AG20443 (cell line): ENCODE measurements around the gene MSI2.

ENCODE experiments used
- DNase-seq: peaks from one replicate; pipeline ENCODE4 v3.0.0; 2012; ENCODE audit warnings: low spot score, mixed read lengths

MSI2 gene

DNA sequence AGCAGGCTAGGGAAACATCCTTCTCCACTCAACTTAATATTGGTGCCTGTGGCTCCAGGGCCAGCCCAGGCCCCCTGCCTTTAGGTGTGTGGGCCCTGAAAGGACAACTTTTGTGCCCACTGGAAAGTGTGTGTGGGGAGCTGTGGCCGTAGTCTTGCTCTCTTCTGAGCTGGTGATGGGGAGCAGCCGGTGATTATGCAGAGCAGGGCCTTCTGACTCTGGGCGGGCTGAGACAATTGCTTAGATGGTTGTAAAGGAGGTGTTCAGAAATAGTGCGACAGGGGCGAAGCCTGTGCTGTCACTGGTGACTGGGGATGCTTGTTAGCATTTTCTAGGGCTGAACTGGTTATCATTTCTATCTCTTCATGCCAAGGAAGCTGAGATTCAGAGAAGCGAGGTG, 62.6 kb downstream of the MSI2 start:
- DNase-seq, result no peak

DNA sequence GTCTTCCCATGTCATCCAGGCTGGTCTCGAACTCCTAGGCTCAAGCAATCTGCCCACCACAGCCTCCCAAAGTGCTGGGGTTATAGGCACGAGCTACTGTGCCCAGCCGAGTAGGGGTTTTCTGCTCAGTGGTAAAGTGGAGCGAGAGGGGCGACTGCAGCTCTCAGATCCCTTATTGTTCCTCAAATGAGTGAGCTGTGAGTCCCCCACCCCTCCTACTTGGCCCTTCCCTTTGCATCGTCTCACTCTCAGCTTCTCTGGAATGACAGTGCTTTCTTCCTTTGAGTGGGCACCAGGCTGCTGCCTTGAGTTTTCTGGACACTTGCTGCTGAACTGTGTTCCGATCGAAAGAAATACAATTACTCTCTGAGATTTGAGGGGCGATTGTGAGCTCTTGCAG, 63.5 kb downstream of the MSI2 start:
- DNase-seq, result no peak

DNA sequence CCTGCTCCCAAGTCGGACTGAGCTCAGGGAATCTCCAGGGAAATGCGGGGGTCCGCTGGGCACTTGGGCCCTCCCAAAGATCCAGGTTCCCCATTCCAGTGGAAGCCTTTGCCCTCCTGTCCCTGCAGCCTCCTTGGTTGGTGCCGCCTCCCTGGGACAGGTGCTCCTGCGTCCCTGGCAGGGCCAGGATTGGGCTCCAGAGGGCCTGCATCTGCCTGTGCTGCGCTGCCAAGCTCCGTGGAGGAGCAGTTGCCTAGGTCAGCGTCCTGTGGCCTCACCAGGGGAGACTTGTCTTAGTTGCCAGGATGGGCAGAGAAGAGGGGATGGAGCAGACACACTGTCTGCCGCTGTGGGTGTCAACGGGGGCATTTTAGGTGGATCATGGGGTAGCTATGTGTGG, 67.1 kb downstream of the MSI2 start:
- DNase-seq, result no peak

DNA sequence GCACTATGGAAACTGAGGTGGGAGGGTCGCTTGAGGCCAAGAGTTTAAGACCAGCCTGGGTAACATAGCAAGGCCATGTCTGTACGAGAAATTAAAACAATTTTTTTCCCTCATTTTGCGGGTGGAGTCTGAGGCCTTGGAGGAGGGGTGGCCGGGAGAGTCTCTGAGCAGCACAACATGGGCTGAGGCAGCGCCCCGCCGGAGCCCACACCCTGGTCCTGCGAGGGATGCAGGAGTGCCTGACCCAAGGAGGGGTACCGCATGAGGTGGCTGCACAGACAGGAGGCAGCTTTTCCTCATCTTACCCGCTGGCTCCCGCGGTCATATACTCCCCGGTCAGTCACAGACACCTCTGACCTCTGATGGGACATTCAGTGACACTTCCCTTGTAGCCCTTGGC, 67.7 kb downstream of the MSI2 start:
- no peak for DNase-seq

DNA sequence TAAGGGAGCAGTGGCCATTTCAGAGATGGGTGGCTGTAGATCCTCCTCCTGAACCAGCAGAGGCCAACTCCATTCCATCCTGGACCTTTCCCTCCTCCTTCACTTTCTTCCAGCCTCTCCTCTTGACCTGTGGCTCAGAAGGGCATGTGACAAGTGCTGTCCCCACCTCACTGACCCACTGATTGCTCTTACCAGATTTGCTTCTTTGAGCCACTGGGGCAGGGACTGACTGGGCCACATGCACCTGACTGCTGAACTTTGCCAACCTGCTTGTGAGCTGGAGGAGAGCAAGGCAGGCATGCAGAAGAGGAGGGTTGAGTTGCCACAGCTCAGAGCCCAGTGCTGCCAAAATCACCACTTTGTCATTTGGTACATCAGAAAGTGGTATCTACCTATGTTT, 68.3 kb downstream of the MSI2 start:
- no peak for DNase-seq

DNA sequence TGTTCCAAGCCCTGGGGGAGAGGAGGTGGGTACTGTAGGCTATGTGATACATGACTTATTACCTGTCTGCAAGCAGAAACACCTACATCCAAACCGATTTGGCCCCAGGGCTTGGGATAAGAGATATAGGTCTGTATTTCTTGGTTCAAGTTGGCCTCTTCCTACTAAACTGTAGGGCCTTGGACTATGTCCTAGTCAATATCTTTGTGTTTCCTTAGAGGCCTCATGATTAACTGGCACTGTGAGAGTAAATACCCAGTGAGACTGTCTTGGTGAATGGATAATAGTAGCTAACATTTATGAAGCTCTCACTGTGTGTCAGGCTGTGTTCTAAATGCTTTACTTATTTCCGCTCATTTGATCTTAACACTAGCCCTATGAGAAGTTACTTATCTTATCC, 70.0 kb downstream of the MSI2 start:
- no peak for DNase-seq

DNA sequence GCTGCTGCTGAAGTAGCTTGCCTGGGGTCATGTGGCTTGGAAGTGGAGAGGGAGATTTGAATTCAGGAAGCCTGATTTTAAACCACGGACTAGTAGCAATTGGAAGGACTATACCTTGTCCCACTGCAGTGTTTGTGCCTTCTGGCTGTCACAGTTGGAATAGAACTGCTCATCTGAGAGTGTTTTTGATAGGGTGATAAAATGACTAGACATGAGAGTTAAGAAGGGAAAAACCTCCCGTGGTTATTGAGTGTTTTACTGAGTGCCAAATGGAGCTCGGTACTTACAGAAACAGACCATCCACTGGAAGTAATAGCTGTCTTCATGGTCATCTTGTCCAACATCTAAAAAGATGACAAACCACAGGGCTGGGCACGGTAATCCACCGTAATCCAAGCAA, 70.4 kb downstream of the MSI2 start:
- no peak for DNase-seq

DNA sequence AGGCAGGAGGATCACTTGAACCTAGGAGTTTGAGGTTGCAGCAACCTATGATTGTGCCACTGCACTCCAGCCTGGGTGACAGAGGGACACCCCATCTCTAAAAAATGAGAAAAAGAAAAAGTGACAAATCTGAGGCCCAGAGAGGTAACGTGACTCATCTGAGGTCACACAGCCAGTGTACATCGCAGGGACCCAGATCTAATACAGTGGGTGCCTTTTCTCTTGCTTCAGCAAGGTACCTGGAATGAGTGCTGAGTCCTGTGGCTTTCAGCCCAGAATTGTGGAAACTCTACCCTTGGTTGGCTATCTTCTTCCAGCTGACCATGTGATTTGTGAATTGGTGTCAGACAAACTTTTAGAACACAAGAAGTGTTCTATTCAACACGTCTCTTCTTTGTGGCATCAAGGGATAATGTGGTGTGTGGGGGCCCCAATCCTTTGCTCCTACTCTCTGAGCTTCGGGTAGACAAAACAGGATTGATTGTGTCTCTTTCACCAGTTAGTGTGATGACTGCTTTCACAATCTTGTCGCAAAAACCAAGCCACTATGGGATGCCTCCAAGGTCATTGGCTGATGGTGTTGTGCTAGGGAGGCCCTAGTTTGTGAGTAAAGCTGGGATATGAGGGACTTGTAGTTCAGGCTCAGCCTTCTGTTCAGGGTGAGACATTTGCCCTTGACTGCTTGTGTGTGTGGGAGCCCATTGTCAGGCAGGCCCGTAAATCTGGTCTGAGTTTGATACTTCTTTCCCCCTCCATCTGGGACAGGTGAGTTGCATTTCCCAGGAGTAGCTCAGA, 71.0 kb downstream of the MSI2 start:
- DNase-seq, result no peak

DNA sequence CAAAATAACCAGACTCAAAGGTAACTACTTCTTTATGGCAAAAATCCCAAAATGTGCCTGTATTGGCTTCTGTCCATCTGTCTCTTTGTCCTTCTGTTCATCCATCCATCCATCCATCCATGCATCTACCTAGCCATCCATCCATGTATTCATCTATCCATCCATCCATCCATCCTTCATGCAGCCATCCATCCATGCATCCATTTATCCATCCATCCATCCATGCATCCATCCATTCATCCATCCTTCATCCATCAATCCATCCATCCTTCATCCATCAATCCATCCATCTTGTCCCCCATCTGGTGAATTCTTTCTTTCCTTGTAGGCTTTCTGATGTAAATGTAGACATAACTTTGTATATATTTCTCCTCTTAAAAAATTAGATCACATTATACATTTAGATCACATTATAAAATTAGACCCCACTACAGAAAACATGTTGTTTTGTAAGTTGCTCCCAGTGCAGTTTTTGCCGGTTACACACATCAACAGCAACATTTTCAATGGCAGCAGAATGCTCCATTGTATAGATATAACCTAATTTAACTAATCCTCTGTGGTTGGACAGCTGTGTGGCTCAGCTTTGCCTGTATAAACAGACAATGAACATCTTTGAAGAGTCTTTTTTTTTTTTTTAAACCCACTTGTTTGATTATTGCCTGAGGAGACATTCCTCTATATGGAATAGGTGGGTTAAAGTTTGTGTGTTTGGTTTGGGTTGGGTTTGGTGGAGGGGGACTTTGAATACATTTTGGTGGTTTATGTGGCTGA, 72.0 kb downstream of the MSI2 start:
- DNase-seq, result no peak

DNA sequence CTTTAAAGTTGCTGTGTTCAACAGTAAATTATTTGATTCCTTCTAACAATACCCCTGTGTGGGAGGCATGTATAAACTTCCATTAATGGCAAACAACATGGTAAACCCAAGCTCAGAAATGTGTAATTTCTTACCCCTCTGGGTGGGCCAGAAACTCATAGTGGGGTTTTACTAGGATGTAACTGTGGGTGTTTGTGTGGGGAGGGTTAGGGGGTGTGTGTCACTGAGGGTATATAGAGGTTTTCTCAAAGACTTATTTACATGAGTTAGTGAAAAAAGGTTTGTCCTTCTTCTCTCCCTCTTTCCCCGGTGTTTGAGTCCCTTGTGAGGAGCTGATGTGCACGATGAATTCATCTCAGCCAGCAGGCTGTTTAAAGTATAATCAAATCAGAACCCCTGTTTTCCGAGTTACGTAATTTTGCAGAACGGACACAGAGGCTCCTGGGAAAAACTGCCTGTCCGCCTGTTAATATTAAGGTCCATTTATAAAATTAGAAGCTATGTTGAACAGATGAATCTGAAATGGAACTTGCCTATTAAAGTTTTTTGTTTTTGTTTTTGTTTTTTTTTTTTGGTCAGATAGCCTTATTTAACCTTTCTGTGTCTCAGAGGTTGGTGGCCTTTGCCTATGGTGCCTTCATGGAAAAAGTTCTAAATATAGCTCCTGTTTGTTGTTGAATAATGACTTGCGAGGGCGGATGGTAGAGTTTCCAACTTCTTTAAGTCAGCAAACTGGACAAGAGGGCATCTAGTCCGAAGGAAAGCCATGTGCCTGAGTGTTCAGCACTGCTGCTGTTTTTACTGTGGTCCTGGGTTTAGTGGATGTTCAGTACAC, 73.3 kb downstream of the MSI2 start:
- no peak for DNase-seq

DNA sequence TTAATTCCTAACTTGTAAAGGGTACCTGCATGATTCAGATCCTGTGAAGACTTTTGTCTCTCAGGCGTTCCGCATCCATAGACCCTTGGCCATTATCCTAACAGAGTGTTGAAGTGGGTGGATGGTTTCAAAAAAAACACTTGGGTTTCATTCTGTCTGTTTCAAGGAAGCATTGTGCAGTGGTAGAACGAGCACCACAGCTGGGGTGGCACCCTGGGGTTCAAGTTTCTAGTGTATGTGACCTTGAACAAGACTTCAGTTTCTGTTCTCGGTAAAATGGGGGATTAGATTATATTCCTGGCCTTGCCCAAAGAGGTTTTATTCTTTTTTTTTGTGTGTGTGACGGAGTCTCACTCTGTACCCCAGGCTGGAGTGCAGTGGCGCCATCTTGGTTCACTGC, 74.3 kb downstream of the MSI2 start:
- DNase-seq, result no peak

DNA sequence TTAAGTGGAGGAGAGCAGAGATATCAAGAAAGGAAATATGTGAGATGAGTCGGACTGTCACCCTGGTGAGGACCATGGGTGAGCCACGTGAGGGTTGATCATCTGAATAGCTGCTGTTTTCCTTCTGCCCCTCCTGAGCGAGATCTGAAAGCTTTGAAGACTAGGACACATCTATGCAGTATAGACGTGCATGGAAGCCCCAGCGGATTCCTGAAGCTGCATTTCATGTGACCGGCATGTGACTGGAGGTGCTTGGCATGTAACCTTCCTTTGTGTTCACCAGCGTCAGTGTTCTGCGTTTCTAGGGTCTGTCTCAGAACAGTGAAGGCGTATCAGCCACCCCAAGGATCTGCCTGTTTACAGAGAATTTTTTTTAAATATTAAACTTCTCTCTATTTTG, 75.1 kb downstream of the MSI2 start:
- no peak for DNase-seq

DNA sequence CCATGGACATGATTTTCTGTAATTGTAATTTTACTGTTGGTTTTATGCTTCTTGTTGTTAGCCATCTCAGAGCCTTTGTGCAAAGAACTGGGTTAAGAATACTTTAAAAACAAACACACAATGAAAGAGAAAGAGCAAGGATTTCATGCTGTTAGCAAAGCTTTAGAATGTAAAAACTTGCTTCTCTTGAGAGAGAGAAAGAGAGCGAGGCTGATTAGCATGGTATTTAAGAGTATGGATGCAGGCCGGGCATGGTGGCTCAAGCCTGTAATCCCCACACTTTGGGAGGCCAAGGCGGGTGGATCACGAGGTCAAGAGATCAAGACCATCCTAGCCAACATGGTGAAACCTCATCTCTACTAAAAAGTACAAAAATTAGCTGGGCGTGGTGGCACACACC, 76.2 kb downstream of the MSI2 start:
- no peak for DNase-seq

DNA sequence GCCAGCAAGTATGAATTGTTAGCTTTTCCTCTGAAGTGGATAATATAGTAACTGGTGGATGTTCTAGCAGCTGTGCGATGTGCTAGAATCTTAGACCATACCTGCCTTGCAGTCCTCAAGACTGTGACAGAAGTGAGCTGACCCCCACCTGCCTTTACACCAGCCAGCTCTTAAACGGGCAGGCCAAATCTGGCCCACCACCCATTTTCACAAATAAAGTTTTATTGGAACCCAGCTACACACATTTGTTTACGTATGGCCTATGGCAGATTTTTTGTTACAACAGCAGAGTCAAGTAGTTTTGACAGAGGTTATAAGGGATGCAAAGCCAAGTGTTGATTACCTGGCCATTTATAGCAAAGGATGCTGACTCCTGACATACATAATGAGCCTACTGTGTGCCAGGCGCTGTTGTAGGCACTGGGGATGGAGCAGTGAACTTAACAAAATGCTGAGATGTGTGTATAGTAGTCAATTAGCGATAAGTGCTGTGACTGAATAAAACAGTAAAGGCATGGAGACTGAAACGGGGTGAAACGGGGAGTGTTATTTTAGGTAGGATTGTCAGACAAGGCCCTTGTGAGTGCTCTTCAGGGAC, 79.0 kb downstream of the MSI2 start:
- no peak for DNase-seq

DNA sequence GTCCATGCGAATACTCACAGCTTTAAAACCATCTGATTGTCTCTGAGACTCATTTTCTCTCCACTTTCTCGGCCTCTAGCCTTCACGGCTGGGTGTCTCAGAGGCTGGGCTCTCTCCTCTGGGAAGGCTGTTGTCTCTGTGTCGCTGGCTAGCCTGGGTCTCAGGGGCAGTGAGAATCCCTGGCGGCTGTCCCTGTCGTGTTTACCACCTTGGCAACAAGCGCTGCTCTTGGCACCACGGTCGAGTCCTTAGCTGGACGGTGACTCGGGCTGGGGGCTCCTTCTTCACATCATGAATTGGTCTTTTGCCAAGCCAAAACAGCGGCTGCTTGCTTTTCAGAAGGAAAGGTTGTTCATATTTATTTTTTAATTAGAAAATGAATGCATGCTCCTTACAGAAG, 81.1 kb downstream of the MSI2 start:
- no peak for DNase-seq

DNA sequence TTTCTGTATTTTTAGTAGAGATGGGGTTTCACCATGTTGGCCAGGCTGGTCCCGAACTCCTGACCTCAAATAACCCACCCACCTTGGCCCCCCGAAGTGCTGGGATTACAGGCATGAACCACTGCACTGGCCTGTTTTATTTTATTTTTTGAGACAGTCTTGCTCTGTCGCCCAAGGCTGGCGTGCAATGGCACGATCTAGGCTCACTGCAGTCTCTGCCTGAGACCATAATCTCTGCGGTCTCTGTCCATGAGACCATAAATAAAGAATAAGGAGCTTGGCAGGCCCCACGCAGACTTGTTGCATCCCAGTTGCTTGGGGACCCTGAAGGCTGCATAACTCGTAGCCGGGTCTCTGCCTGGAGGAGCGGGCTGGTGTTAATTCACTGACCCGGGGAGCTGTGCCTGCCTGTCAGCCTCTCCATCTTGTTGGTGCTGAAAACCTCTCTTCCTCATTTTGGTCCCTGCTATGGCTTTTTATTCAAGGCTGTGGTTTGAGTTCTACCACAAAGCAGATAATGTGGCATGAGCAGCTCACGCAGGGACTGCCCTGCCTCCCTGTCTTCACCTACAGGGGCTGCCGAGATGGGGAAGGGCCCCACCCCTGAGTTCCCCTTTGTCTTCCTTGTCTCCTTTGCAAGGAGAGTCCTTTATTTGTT, 82.1 kb downstream of the MSI2 start:
- DNase-seq, result no peak

DNA sequence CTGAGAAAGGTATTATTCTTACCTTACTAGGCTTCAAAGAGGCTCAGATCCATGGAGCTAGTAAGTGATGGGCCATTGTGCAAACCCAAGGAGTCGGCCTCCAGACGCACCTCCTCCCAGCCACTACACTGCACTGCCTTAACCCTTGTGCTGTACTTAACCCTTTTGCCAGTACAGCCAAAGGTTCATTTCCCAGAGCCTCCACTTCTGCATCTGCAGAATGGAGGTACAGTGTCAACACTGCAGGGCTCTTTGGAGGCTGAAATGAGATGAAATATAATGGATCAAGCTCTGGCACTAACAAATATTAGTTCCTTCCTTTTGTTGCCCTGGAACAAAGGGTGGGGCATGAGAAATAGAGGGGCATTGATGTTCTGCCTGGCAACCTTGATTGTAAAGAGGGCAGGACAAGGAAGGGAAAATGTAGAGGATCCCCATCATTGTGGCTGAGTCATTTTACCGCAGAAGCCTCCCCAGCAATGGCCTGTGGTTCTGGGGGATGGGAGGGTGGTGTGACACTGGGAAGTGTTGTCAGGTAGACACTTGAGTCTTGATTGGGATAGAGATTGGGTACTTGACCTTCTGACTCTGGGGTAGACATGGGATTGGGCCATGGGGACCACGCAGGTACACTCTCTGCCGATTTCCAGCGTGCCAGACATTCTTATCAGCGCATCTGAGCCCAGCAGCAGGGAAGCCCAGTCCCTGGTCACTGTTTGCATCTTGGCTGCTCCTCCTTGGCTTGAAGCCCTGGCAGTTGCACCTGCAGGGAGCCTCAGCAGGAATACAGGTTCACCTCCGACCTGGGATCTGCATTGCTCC, 84.0 kb downstream of the MSI2 start:
- DNase-seq, result no peak

DNA sequence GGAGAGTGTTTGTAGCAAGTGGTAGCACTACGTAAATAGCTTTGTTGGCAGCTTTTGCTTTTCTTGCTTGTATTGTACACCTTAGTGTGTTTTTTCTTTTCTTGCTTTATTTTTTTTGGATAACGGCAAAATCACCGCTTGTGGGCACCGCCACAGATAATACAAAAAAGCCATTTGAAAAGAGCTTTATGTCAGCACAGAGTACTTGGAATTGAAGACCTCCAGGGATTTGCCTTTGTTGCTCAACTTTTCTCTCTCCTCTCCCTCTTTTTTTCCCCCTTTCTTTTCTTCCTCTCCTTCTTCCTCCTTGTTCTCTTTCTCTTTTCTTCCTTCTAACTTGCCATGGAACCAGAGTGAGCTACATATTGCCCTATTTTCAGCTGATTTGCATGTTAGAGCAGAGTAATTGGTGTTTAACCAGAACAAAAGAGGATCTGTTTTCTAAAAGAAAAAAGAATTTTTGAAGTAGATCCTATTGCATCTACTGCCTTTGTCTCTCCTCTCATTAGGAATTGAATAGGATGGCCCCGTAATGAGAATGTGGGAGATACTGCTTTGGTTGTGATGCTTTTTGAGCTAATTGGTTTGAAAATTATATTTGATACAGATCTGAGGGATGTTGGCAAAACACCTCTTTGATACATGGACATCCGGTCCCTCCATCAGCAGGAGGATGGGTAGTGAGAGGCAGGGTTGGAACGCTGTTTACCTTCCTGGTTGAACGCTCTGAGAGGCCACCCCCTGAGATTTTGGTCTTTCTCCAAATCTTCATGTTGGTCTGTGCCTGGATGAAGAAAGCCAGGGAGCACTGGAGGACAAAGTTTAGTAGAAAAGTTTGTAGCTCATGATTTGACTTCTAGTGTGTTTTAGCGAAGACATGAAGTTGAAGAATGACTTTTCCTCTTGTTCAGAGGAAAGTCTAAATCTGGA, 85.6 kb downstream of the MSI2 start:
- DNase-seq, result no peak

DNA sequence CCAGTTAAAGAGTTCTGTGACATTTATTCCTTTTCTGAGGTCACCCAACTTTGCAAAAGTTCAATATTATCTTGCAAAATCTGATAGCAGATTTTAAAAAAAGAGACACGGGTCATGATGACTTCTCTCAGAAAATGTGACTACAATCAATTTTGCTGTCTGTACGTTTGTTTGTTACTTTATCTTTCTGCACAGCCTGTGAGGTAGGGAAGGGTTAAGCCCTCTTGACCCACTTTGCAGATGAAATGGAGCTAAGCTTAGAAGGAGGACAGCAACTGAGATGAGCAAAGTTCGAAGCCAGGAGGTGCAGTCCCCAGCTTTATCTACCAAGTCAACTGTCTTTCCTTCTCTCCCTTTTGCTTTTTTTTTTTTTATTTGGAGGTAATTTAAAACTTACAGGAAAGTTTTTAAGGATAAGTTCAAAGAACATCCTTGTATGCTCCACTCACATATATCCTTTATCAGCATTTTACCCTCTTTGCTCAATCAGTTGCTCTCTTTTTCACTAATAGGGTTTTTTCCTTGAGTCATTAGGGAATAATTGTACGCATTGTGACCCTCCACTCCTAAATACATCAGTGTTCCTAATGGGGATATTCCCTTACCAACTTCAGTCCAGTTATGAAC, 86.8 kb downstream of the MSI2 start:
- no peak for DNase-seq
